Inferior parietal cortex (tissue), 1 donor: ENCODE measurements around the gene RXRB.

Experiments used
- DNase-seq: peaks from one replicate; pipeline ENCODE4 v3.0.0-alpha.2; 2016; ENCODE audit errors: extremely low spot score

RXRB gene

GRCh38 chr6:33197431-33198048 lies 2.9 kb downstream of the RXRB start:
- peak; percentile 79 for DNase-seq

GRCh38 chr6:33195304-33196165 lies 4.9 kb downstream of the RXRB start:
- DNase-seq: no peak

GRCh38 chr6:33194431-33194979 lies 6.0 kb downstream of the RXRB start:
- DNase-seq: no peak

GRCh38 chr6:33193619-33194018 lies 6.8 kb downstream of the RXRB start:
- DNase-seq: no peak

GRCh38 chr6:33192671-33193602 lies 7.5 kb downstream of the RXRB start:
- DNase-seq: peak; percentile 57

- no peak for DNase-seq
These were observed 8.3 kb downstream of the RXRB start, which contains the start of gene COL11A2 for GRCh38 chr6:33192105-33192646. Gene COL11A2 (minus strand): TSS chr6:33192467. CDS start chr6:33192240, 227 bp downstream.

- no peak for DNase-seq
These were observed 8.9 kb downstream of the RXRB start for GRCh38 chr6:33191383-33192104.

- DNase-seq: no peak
These were observed 9.9 kb downstream of the RXRB start for GRCh38 chr6:33190504-33191107.

- DNase-seq: no peak
These were observed 10.6 kb downstream of the RXRB start for GRCh38 chr6:33189625-33190448.

GRCh38 chr6:33189164-33189563 lies 11.3 kb downstream of the RXRB start:
- no peak for DNase-seq

GRCh38 chr6:33187809-33188208 lies 12.7 kb downstream of the RXRB start:
- DNase-seq: no peak

- DNase-seq: no peak
These were observed 14.7 kb downstream of the RXRB start for GRCh38 chr6:33185654-33186187.

GRCh38 chr6:33185190-33185589 lies 15.3 kb downstream of the RXRB start:
- no peak for DNase-seq

- DNase-seq: no peak
These were observed 17.3 kb downstream of the RXRB start for GRCh38 chr6:33183071-33183683.

GRCh38 chr6:33181141-33181540 lies 19.3 kb downstream of the RXRB start:
- no peak for DNase-seq

GRCh38 chr6:33178755-33179475 lies 21.6 kb downstream of the RXRB start:
- DNase-seq: no peak

GRCh38 chr6:33177552-33178446 lies 22.7 kb downstream of the RXRB start:
- DNase-seq: no peak
